IMR-90 (cell line): Measurements from ENCODE around the gene ZNF646. TPM values are rescaled to one million over a fixed set of nuclear protein-coding genes. Genes with fewer than 3 reads are reported as not detected.

Experiments
- ATAC-seq: fragments of 200-7000 bp; cut with Tn5 transposase; 2 replicates; pipeline ENCODE4 v1.9.1; 2020; ENCODE audit warnings: low read depth, mild to moderate bottlenecking, moderate library complexity
- BruUV-seq: library from RNA; stranded (reverse); fragments of 400-500 nt; replicated peaks from 2 replicates; lab custom pipeline; 2021; lab: Mats Ljungman, UMichigan
- CTCF ChIA-PET: fragments of 300-600 bp; formaldehyde crosslinking; extraction: SDS; loops from one replicate; lab custom pipeline; 2021; ENCODE audit warnings: antibody characterized with exemption; lab: Yijun Ruan, JAX
- POLR2A ChIA-PET: fragments of 300-600 bp; sonication (Branson Sonifier 250); formaldehyde crosslinking; loops from one replicate; lab custom pipeline; 2022; ENCODE audit warnings: antibody characterized with exemption; ENCODE audit not compliant: unreplicated experiment; lab: Charles Lee
- DNase-seq: peaks from one replicate; pipeline ENCODE4 v3.0.0; 2013
- H2AFZ ChIP-seq: replicated peaks from 2 replicates; pipeline ENCODE3; 2013; ENCODE audit warnings: low read length, mild to moderate bottlenecking; ENCODE audit not compliant: poor library complexity
- H2AK5ac ChIP-seq: 2 replicates; pipeline ENCODE4 v1.6.1; 2013; ENCODE audit warnings: low read depth, low read length, inconsistent platforms
- H2AK9ac ChIP-seq: replicated peaks from 2 replicates; pipeline ENCODE3; 2013; ENCODE audit warnings: mild to moderate bottlenecking, low read depth, low read length, moderate library complexity; ENCODE audit not compliant: poor library complexity
- H2BK120ac ChIP-seq: 2 replicates; pipeline ENCODE4 v1.6.1; 2013; ENCODE audit warnings: low read depth, low read length, inconsistent platforms
- H2BK15ac ChIP-seq: 3 replicates; pipeline ENCODE4 v1.6.1; 2013; ENCODE audit warnings: low read depth, low read length, inconsistent platforms
- H2BK20ac ChIP-seq: 2 replicates; pipeline ENCODE4 v1.6.1; 2013; ENCODE audit warnings: low read depth, mild to moderate bottlenecking, inconsistent platforms, low read length, moderate library complexity
- H2BK5ac ChIP-seq: 2 replicates; pipeline ENCODE4 v1.6.1; 2013; ENCODE audit warnings: mild to moderate bottlenecking, low read depth, low read length, inconsistent platforms; ENCODE audit not compliant: poor library complexity, severe bottlenecking
- H3K14ac ChIP-seq: replicated peaks from 2 replicates; pipeline ENCODE4 v1.6.1; 2013; ENCODE audit warnings: low read depth, low read length, inconsistent platforms
- H3K18ac ChIP-seq: 2 replicates; pipeline ENCODE4 v1.6.1; 2013; ENCODE audit warnings: low read depth, low read length, control low read depth
- H3K23ac ChIP-seq: 2 replicates; pipeline ENCODE4 v1.6.1; 2013; ENCODE audit warnings: low read depth, low read length, inconsistent platforms
- H3K27ac ChIP-seq: 2 replicates; pipeline ENCODE4 v1.5.1; 2013; ENCODE audit warnings: mild to moderate bottlenecking, control low read depth, low read length; ENCODE audit not compliant: insufficient read depth
- H3K27me3 ChIP-seq: 2 replicates; pipeline ENCODE4 v1.6.1; 2013; ENCODE audit warnings: low read length; ENCODE audit not compliant: control insufficient read depth, insufficient read depth
- H3K36me3 ChIP-seq: 2 replicates; pipeline ENCODE4 v1.6.1; 2013; ENCODE audit warnings: low read length, mixed read lengths; ENCODE audit not compliant: control insufficient read depth, insufficient read depth
- H3K4ac ChIP-seq: 2 replicates; pipeline ENCODE4 v1.6.1; 2013; ENCODE audit warnings: low read depth, low read length, inconsistent platforms
- H3K4me1 ChIP-seq: 2 replicates; pipeline ENCODE4 v1.6.1; 2013; ENCODE audit warnings: low read length, mixed read lengths; ENCODE audit not compliant: control insufficient read depth, insufficient read depth
- H3K4me2 ChIP-seq: 2 replicates; pipeline ENCODE4 v1.6.1; 2013; ENCODE audit warnings: low read depth, mild to moderate bottlenecking, control low read depth, low read length, moderate library complexity
- H3K4me3 ChIP-seq: 2 replicates; pipeline ENCODE4 v1.5.1; 2013; ENCODE audit warnings: low read depth, mild to moderate bottlenecking, control low read depth, low read length, moderate library complexity; ENCODE audit not compliant: insufficient read depth
- H3K56ac ChIP-seq: 2 replicates; pipeline ENCODE4 v1.6.1; 2013; ENCODE audit warnings: low read length, inconsistent platforms; ENCODE audit not compliant: insufficient read depth; ENCODE audit errors: extremely low read depth
- H3K79me1 ChIP-seq, 2 experiments: 2 replicates each; pipeline ENCODE4 v1.6.1; 2013; ENCODE audit warnings: low read length in 2 of 2, inconsistent platforms in 1 of 2, low read depth in 1 of 2
- H3K9ac ChIP-seq: 2 replicates; pipeline ENCODE4 v1.6.1; 2013; ENCODE audit warnings: low read depth, low read length, control low read depth
- H3K9me1 ChIP-seq: 2 replicates; pipeline ENCODE4 v1.6.1; 2013; ENCODE audit warnings: low read length, inconsistent platforms; ENCODE audit not compliant: insufficient read depth
- H3K9me3 ChIP-seq: 2 replicates; pipeline ENCODE4 v1.6.1; 2013; ENCODE audit warnings: low read length; ENCODE audit not compliant: control insufficient read depth, insufficient read depth
- H4K20me1 ChIP-seq: 2 replicates; pipeline ENCODE4 v1.6.1; 2013; ENCODE audit warnings: low read length, inconsistent platforms; ENCODE audit not compliant: insufficient read depth
- H4K5ac ChIP-seq: 2 replicates; pipeline ENCODE4 v1.6.1; 2013; ENCODE audit warnings: mild to moderate bottlenecking, low read depth, low read length, control low read depth
- H4K8ac ChIP-seq, 2 experiments: 2 replicates each; pipeline ENCODE4 v1.6.1; 2013; ENCODE audit warnings: low read depth in 2 of 2, low read length in 2 of 2, control low read depth in 1 of 2, inconsistent platforms in 1 of 2
- H4K91ac ChIP-seq: 2 replicates; pipeline ENCODE4 v1.6.1; 2013; ENCODE audit warnings: low read depth, low read length, inconsistent platforms; ENCODE audit not compliant: insufficient read depth
- CEBPB ChIP-seq: IDR thresholded peaks from 2 replicates; pipeline ENCODE4 v1.6.1; 2012; ENCODE audit warnings: low read depth, low read length, improper control_type of control experiment
- MAZ ChIP-seq: IDR thresholded peaks from 2 replicates; pipeline ENCODE4 v1.6.1; 2012; ENCODE audit warnings: low read depth, mild to moderate bottlenecking, low read length, improper control_type of control experiment, moderate library complexity, borderline replicate concordance
- MXI1 ChIP-seq: IDR thresholded peaks from 2 replicates; pipeline ENCODE4 v1.6.1; 2012; ENCODE audit warnings: low read depth, mild to moderate bottlenecking, low read length, moderate library complexity, borderline replicate concordance
- NFE2L2 ChIP-seq: fragments of 150-350 bp; IDR thresholded peaks from 2 replicates; pipeline ENCODE4 v1.6.1; 2016; ENCODE audit warnings: low read depth, mild to moderate bottlenecking, low read length
- POLR2A ChIP-seq: IDR thresholded peaks from 2 replicates; pipeline ENCODE4 v1.6.1; 2012; ENCODE audit warnings: mild to moderate bottlenecking, low read depth, low read length
- SMC3 ChIP-seq: fragments of 150-350 bp; IDR thresholded peaks from 2 replicates; pipeline ENCODE4 v1.6.1; 2016; ENCODE audit warnings: low read depth, mild to moderate bottlenecking, antibody characterized with exemption, low read length, moderate library complexity
- USF2 ChIP-seq: fragments of 150-350 bp; IDR thresholded peaks from 2 replicates; pipeline ENCODE4 v1.6.1; 2017; ENCODE audit warnings: mild to moderate bottlenecking, antibody characterized with exemption, low read length, low read depth
- WGBS, 2 experiments: methylation state at CpG; one replicate each; pipeline versions ENCODE4 v1.1.5 to v1.1.7; 2013; ENCODE audit warnings: missing lambda C conversion rate in 2 of 2; ENCODE audit not compliant: insufficient read length in 1 of 2; ENCODE audit errors: extremely low coverage in 2 of 2; 5-methylcytosine and 5-hydroxymethylcytosine counted together
- dilution Hi-C: fragments of 300-500 bp; cut with HindIII; formaldehyde crosslinking; loops from one replicate; pipeline ENCODE4 v1.14.3; 2018; ENCODE audit warnings: low sequenced_read_pairs; ENCODE audit not compliant: unreplicated experiment
- in situ Hi-C: fragments of 300-500 bp; cut with MboI; formaldehyde crosslinking; loops from 3 replicates; pipeline ENCODE4 v1.14.3; 2019; ENCODE audit warnings: low sequenced_read_pairs, inconsistent platforms, mixed read lengths
- intact Hi-C: fragments of 100-400 bp; cut with micrococcal nuclease; formaldehyde crosslinking; loops from 2 replicates; pipeline ENCODE4 v1.10.0; 2022
- polyA plus RNA-seq, 3 experiments: library from polyadenylated mRNA; depleted of rRNA; stranded (reverse); fragments of >200 nt; gene quantifications; 2 replicates each; pipeline ENCODE4 v1.2.3, GENCODE V29; 2012; ENCODE audit warnings: low replicate concordance in 1 of 3
- total RNA-seq: library from RNA; depleted of rRNA; stranded (reverse); fragments of >200 nt; gene quantifications from 2 replicates; pipeline ENCODE4 v1.2.3, GENCODE V29; 2012

Gene ZNF646
- total and polyA plus RNA-seq, 2 of the 4 experiments (the other 2 are of a cell fraction), result 4.9 to 6.8 TPM

GRCh38 chr16:31081428-31082351 lies 7.5 kb downstream of the ZNF646 start:
- no peak overlapping the region for H3K9ac ChIP-seq
- CTCF ChIA-PET, result no interaction called here
- no peak overlapping the region for H3K56ac ChIP-seq
- H3K9me3 ChIP-seq, result no peaks in the 10 kb centered on the region
- H4K20me1 ChIP-seq, result peaks cover 21% of the 10 kb centered on the region
- H3K4ac ChIP-seq, result no peak overlapping the region
- no peak overlapping the region for H4K8ac ChIP-seq
- no peak overlapping the region for H3K27ac ChIP-seq
- in situ Hi-C loops, result loop anchor here (10.0 kb wide), 1 partner anchor 97 kb away; the partner anchor contains the start of gene HSD3B7
- no peak overlapping the region for H3K18ac ChIP-seq
- no peak overlapping the region for H4K5ac ChIP-seq
- no peak overlapping the region for H2BK15ac ChIP-seq
- ATAC-seq (no peak), DNase-seq (no peak)
- H3K27me3 ChIP-seq, result no peaks in the 10 kb centered on the region
- TF ChIP-seq SMC3, result no peak
- TF ChIP-seq NFE2L2, result no peak
- TF ChIP-seq MXI1, result no peak
- TF ChIP-seq USF2, result no peak
- no peak for TF ChIP-seq CEBPB
- TF ChIP-seq MAZ, result no peak
- no peak for TF ChIP-seq POLR2A
- intact Hi-C loops, result no loop called here
- no peak overlapping the region for H3K23ac ChIP-seq
- WGBS, 2 experiments, result 89% methylated on average over 15 of the region's 26 CpGs; no CpG with 5 or more reads in 1 of the 2 experiments
- no peak overlapping the region for H2BK120ac ChIP-seq
- dilution Hi-C loops, result no loop called here
- H3K4me2 ChIP-seq, result no peak overlapping the region
- H2AK5ac ChIP-seq, result no peak overlapping the region
- peaks cover 3% of the 10 kb centered on the region; the same call in 1 of the 2 replicates for H3K9me1 ChIP-seq
- POLR2A ChIA-PET, result interaction anchor here (0.6 kb wide), 1 partner anchor 275 kb away, joined by 9 read pairs; no protein-coding TSS in a partner anchor
- H2BK20ac ChIP-seq, result no peak overlapping the region
- H3K4me1 ChIP-seq, result no peaks in the 10 kb centered on the region
- no peak overlapping the region for H3K4me3 ChIP-seq
- no peak overlapping the region for H4K91ac ChIP-seq
- peaks cover 81% of the 10 kb centered on the region for H3K36me3 ChIP-seq
- BruUV-seq, result no TSS peak
- H2AK9ac ChIP-seq, result no peak overlapping the region
- H3K14ac ChIP-seq, result no peak overlapping the region
- H3K79me1 ChIP-seq, result peaks cover 14 to 54% of the 10 kb centered on the region in 2 experiments
- H2AFZ ChIP-seq, result no peak overlapping the region
- H2BK5ac ChIP-seq, result no peak overlapping the region
